GM19452 (cell line): ENCODE results near the gene PRF1.
A peak's percentile ranks its signal among the peaks of the same experiment; 100 is the strongest.

Experiments used
- ATAC-seq: cut with Tn5 transposase; IDR thresholded peaks from one replicate; pipeline ENCODE4 v1.9.1; 2021; ENCODE audit not compliant: unreplicated experiment

PRF1 gene

GRCh38 chr10:70561558-70561957 lies 41.0 kb downstream of the PRF1 start:
- no peak for ATAC-seq

- ATAC-seq = no peak
Observed at GRCh38 chr10:70561070-70561469, 41.5 kb downstream of the PRF1 start.

DNA sequence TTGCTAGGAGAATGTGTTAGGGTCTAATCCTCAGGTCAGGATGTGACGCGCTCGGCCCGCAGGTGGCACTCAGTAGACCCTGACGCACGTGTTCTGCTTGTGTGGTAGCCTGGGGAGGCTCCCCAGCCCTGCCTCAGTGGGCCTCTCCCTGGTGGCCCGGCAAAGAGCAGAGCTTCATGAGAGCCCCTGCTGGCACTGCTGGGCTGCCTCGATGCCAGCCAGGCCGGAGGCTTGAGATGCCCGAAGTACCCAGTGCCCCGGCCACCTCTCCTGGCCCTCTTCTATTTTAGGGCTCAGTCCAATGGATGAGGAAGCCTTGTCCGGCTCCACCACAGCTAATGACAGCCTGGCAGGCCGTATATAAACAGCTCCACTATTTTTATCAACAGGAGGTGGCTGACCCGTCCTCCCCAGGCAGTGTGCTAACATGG lies 42.0 kb downstream of the PRF1 start:
- no peak for ATAC-seq

DNA sequence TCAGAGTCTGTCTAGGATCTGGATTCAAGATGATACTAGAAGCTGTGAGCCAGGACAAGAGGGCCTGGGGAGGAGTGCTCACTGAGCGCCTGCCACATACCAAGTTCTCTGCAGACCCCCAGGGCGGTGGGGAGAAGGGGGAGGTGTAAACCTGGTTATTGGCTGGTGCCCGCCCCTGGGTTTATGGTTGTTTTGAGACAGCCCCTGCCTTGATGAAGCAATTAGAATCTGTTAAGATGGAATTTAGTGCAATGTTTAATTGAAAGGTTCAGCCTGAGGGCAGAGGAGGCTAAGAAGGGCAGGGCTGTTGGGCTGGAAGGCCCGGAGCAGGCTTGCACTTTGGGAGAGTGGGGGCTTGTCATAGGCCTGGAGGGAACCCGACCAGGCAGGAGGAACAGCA lies 42.7 kb downstream of the PRF1 start:
- no peak for ATAC-seq

DNA sequence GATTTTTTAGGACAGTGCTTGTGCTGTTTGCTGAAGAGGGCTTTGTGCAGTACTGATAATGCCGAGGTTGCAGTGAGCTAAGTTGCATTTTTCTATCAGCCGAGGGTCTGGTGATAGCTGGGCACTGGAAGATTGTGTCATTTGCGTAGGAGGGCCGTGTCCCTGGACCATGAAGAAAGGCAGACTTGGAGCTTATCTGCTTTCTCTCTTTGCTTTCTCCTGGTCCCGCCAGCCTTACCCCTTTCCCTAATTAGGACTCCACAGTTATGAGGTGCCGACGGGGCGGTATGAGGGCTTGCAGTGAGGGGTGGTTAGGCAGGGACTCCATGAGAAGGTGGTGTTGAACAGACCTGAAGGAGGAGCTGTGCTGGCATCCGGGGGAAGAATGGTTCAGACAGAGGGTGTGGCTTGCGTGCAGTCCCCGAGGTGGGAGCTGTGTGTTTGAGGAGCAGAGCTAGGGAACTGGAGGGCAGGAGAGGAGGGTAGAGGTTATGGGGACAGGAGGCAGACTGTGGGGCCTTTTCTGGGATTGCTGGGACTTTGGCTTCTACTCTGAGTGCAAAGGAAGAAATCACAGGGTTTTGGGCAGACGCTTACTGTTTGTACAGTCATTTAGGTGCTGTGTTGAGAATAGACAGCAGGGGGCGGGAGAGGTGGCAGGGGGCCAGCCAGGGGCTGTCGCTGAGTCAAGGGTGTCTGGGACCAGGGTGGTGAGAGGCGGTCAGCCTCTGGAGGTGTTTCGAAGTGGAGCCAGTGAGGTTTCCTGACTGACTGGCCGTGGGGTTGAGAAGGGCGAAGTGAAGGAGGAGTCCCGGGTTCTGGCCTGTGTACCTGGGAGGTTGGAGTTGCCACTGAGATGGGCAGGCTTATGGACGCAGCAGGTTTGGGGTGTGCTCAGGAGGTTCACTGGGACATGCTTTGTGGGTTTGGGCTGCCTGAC lies 43.4 kb downstream of the PRF1 start:
- ATAC-seq = peak; percentile 62

- ATAC-seq = no peak
Observed at GRCh38 chr10:70558295-70558694, 44.2 kb downstream of the PRF1 start.

- ATAC-seq = no peak
Observed at GRCh38 chr10:70557876-70558275, 44.7 kb downstream of the PRF1 start.

DNA sequence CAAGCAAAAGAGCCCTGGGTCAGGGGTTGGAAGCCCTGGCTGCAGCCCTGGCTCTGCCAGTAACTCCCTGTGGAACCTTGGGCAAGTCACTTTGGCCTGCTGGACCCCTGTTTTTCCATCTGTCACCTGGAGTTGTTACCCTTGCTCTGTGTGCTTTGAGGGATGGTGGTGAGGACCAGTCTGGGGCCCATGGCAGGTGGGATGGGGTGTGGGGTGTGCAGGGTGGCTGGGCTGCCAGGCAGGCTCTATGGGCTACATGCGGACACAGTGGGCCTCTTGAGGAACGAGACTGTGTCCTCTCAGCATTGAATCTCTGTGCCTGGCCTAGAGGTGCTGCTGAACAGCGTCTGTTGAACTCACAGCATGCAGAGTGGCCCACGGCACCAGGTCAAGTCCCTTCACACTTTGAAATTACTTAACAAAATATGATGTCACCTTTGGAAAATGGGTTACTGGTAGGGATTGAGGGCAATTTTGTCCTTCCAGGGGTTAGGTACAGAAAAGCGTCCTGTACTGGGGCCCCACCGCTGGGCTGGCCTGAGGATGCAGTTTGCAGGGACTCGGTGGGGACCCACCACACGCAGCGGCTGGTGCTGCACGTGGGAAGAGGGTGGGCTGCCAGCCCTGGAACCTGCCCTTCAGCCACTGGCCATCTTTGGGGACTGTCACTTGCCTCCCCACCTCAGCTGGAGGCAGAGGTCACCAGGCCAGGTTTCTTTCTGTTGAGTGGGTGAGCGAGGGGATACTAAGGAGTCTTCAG lies 45.3 kb downstream of the PRF1 start:
- ATAC-seq = no peak

DNA sequence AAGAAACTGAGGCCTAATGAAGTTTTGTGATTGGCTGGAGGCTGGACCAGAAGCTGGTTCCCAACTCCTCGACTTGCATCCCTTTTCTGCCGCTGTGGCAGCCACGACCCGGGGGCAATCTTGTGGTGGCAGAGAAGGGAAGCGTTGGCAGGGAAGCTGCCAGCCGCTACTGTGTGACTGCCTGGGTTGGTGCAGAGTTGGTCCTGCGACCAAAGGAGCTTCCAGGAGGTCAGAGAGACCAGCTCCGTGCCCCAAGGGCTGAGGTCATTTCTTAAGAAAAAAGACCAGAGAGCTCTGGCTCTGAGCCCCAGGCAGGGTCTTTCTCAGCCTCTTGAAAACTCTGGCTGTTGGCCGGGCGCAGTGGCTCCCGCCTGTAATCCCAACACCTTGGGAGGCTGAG lies 47.2 kb downstream of the PRF1 start:
- ATAC-seq = no peak

- ATAC-seq = no peak
Observed at GRCh38 chr10:70552586-70552985, 50.0 kb downstream of the PRF1 start.

GRCh38 chr10:70551971-70552422 lies 50.5 kb downstream of the PRF1 start:
- ATAC-seq = no peak

GRCh38 chr10:70551466-70551865 lies 51.1 kb downstream of the PRF1 start:
- ATAC-seq = no peak

- no peak for ATAC-seq
Observed at GRCh38 chr10:70550459-70550858, 52.1 kb downstream of the PRF1 start.

GRCh38 chr10:70549962-70550458 lies 52.5 kb downstream of the PRF1 start:
- ATAC-seq = no peak

DNA sequence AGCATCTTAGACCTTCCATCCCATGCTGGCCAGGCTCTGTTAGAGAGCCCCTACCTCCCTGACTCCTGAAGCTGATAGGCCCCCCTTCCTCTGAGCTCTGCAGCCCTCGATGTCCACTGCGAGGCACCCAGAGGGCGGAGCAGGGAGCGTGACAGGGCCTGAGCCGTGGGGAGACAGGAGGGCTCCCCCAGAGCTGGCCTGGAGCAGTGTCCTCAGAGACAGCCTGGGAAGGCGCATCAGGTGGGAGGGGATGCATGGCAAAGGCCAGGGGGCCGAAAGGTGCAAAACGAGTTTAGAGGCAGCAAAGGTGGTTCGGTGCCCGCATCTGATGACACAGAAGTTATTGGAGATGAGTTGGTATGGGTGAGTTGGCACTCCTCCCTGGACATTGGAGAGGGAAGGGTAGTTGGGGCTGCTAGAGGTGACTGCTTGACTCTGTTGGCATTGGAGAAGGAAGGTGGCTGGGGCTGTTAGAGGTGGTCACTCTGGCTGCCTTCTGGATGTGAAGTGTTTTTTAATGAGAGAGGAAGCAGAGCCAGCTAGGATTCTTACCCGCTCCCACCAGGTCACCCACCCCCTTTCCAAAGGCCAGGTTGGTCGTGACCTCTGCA lies 53.1 kb downstream of the PRF1 start:
- no peak for ATAC-seq
